Measurements from ENCODE around the gene C16orf74.

Gene C16orf74

GRCh38 chr16:85708338-85708737 is 42.6 kb downstream of the C16orf74 start:
- no peak overlapping the region for H3K4me3 ChIP-seq (replicated peaks in 1 of 2; ENCODE audit: low read depth in 2 of 2, low read length in 2 of 2)
- TF ChIP-seq CTCF (IDR thresholded peaks at IDR 0.05; ENCODE audit: low read depth, low read length), result no peak
- no peak for DNase-seq (ENCODE audit: low read depth in 2 of 2)

- TF ChIP-seq CTCF (IDR thresholded peaks at IDR 0.05; ENCODE audit: low read depth, low read length), result no peak
- DNase-seq (ENCODE audit: low read depth in 2 of 2), result no peak
- H3K4me3 ChIP-seq (replicated peaks in 1 of 2; ENCODE audit: low read depth in 2 of 2, low read length in 2 of 2), result no peak overlapping the region
Measured at GRCh38 chr16:85707528-85708095, 43.3 kb downstream of the C16orf74 start.

GRCh38 chr16:85706449-85707034 is 44.4 kb downstream of the C16orf74 start:
- DNase-seq (ENCODE audit: low read depth in 2 of 2), result no peak
- H3K4me3 ChIP-seq (replicated peaks in 1 of 2; ENCODE audit: low read depth in 2 of 2, low read length in 2 of 2), result no peak overlapping the region
- TF ChIP-seq CTCF (IDR thresholded peaks at IDR 0.05; ENCODE audit: low read depth, low read length), result no peak

GRCh38 chr16:85704900-85705846 is 45.7 kb downstream of the C16orf74 start:
- TF ChIP-seq CTCF (IDR thresholded peaks at IDR 0.05; ENCODE audit: low read depth, low read length), result no peak
- DNase-seq (ENCODE audit: low read depth in 2 of 2), result no peak
- H3K4me3 ChIP-seq (replicated peaks in 1 of 2; ENCODE audit: low read depth in 2 of 2, low read length in 2 of 2), result no peak overlapping the region

- no peak for TF ChIP-seq CTCF (IDR thresholded peaks at IDR 0.05; ENCODE audit: low read depth, low read length)
- DNase-seq (ENCODE audit: low read depth in 2 of 2), result no peak
- no peak overlapping the region for H3K4me3 ChIP-seq (replicated peaks in 1 of 2; ENCODE audit: low read depth in 2 of 2, low read length in 2 of 2)
Measured at GRCh38 chr16:85704011-85704410, 46.9 kb downstream of the C16orf74 start.

GRCh38 chr16:85699628-85700027 is 51.3 kb downstream of the C16orf74 start:
- peak; percentile 35 to 72 for DNase-seq (ENCODE audit: low read depth in 2 of 2)
- H3K4me3 ChIP-seq (replicated peaks in 1 of 2; ENCODE audit: low read depth in 2 of 2, low read length in 2 of 2), result no peak overlapping the region
- no peak for TF ChIP-seq CTCF (IDR thresholded peaks at IDR 0.05; ENCODE audit: low read depth, low read length)

All from cardiac fibroblast (primary cell).